HG03460 (cell line): ENCODE data around the gene PCYT2.

ENCODE experiments used
- ATAC-seq: cut with Tn5 transposase; IDR thresholded peaks from one replicate; pipeline ENCODE4 v1.9.1; 2021; ENCODE audit not compliant: unreplicated experiment

PCYT2 gene

GRCh38 chr17:81927653-81928543 is 16.7 kb upstream of the PCYT2 start, which contains the start of gene MAFG:
Gene MAFG, minus strand, starts transcription at chr17:81927735. Its CDS starts 4,550 bp downstream, at chr17:81923185.
- ATAC-seq, result peak; percentile 50

DNA sequence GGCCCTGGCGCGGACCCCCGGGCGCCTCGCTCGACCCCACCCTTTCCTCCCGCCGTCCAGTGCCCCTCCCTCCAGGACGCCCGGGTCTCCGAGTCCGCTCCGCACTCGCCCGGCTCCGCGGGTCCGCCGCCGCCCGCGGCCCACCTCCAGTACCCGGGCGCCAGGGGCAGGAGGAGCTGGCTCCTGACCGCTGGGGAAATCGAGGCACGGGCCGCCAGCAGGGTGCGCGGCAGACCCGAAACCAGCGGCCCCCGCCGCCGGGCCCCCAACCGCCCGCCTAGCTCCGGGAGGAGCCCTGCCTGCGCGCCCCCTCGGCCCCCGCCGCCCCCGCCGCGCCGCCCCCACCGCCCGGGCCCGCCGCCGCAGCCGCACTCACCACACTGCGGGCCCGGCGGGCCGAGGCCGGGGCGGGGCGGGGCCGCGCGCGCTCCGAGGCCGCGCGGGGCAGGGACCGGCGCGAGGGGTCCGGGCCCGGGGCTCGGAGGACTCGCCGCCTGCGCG is 16.0 kb upstream of the PCYT2 start:
- peak; percentile 2 for ATAC-seq

- ATAC-seq, result peak; percentile 28
These were observed 15.4 kb upstream of the PCYT2 start for GRCh38 chr17:81926451-81927151.

DNA sequence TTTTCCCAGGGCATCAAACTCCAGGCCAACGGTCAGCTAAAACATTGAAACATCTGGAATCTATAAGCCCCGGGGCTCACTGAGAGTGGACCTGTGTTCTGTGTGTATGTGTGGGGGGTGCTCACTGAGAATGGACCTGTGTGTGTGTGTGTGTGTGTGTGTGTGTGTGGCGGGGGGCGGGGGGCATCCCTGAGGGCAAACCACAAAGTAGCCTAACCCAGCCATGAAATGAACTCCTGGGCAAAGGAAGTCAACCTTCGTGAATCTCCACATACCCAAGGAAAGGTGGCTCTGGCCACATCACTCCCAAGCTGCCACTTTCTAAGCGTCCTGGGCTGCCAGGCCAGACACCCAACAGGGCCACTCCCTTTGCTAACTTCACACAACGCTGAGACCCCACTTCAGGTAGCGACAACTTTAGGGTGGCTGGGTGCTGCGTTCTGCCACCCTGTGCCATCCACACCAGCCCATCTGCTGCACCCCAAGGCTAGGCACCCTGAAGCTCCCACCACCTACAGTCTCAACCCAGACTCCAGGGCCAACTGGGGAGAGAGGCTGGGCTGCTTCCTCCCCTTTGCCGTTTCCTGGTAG is 14.8 kb upstream of the PCYT2 start:
- no peak for ATAC-seq

- ATAC-seq, result no peak
These were observed 13.6 kb upstream of the PCYT2 start for GRCh38 chr17:81924557-81925532.

DNA sequence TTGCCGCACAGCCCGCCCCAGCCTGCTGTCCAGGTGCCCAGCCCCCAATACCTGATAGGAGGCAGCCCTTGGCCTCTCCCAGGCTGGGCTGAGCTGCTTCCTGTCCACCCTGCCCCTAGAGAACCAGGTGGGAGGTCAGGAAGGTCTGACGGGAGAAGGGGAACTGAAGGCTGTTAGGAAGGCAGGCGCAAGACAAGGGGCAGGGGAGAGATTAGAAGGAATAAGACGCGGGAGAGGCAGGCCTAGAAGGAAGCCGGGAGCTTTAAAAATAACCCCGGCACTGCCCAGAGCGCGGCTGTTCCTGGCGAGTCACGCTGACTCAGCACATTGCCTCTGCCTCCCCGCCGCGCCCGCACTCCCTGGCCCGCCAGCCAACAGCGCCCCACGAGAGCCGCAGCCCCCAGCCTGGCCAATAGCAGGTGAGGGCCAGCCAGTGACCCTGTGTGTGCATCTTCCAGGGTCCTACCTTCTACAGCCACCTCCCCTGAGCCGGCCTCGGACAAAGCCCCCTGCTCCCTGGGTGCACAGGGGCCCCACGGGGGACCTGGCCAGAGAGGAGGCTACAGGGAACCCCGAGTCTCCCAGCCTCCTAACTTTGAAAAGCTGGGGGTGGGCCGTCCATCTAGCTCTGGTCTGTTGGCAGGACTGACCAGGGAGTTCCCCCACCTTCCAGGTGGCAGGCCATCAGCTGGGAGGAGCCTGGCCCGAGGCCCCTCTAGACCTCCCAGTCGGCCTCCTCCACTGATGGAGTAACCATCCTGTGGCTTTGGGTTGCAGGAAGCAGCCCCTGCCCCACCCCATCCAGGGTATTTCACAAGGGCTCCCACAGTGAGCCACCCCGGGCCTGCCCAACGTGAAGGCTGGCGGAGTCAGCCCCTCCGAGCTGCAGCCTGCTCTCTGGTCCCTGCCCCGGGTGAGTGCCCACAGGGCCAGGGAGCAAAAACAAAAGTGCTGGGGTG is 12.4 kb upstream of the PCYT2 start:
- no peak for ATAC-seq

GRCh38 chr17:81922566-81923301 is 11.5 kb upstream of the PCYT2 start:
- no peak for ATAC-seq

- no peak for ATAC-seq
These were observed 10.9 kb upstream of the PCYT2 start for GRCh38 chr17:81921996-81922565.

- no peak for ATAC-seq
These were observed 10.3 kb upstream of the PCYT2 start for GRCh38 chr17:81921537-81921862.

- no peak for ATAC-seq
These were observed 9.7 kb upstream of the PCYT2 start for GRCh38 chr17:81920612-81921536.

- ATAC-seq, result no peak
These were observed 7.8 kb upstream of the PCYT2 start for GRCh38 chr17:81918832-81919545.

DNA sequence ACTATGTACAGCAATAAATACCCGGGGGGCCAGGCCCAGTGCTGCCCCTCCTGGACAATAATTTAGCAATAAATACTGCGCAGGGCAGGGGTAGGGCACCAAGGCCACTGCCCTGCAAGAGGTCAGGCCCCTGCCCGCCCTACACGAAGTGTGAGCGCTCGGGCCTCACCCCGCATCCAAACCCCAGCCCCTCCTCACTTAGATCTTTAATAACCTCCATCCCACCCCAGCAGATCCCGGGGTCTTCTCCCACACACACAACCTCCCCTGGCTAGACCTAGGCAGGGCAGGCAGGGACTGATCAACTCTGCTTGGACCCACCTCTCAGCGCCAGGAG is 7.1 kb upstream of the PCYT2 start:
- ATAC-seq, result peak; percentile 14

GRCh38 chr17:81917565-81918332 is 6.5 kb upstream of the PCYT2 start, which contains the start of gene SIRT7:
Gene SIRT7, minus strand, starts transcription at chr17:81918176. Its CDS starts 45 bp downstream, at chr17:81918131.
- peak; percentile 59 for ATAC-seq

DNA sequence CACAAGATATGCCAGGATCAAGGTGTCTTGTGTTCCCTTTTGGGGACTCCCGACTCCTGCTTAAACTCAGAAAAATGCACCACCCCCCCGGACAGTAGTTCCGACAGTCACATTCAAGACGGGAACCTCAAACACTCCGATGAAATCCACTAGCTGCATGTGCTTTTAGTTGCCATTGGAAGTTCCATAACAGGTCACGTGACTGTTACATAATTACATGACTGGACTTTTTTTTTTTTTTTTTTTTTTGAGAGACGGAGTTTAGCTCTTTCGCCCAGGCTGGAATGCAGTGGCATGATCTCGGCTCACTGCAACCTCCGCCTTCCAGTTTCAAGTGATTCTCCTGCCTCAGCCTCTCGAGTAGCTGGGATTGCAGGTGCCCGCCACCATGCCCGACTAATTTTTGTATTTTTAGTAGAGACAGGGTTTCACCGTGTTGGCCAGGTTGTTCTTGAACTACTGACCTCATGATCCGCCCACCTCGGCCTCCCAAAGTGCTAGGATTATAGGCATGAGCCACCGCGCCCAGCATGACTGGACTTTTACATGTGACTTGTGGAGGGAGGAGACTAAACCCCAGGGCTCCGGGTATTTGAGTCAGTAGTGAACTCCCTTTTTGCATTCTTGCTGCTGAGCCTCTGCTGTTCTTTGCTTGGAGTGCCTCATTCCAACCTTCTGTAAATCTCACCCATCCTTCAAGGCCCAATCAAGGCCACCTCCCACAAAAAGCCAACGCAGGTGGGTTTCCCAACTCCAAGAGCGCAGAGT is 5.2 kb upstream of the PCYT2 start:
- no peak for ATAC-seq

GRCh38 chr17:81915331-81915730 is 4.1 kb upstream of the PCYT2 start:
- ATAC-seq, result no peak
